Cardiac fibroblast (primary cell): ENCODE results near the gene ZNF536.

Source experiments
- DNase-seq, 2 donors: peaks; one replicate each; pipeline versions ENCODE4 v3.0.0 to v3.0.0-alpha.2; 2010; ENCODE audit warnings: low read depth in 2 of 2
- H3K4me3 ChIP-seq, 2 donors: replicated peaks in 1 of 2; 1 replicate in 1 of 2; 2 replicates in 1 of 2; pipeline ENCODE4 v1.5.1; 2011; ENCODE audit warnings: low read depth in 2 of 2, low read length in 2 of 2, mild to moderate bottlenecking in 2 of 2, moderate library complexity in 1 of 2
- CTCF ChIP-seq: IDR thresholded peaks from one replicate; pipeline ENCODE4 v1.5.1; 2011; ENCODE audit warnings: low read depth, mild to moderate bottlenecking, low read length, inconsistent platforms

ZNF536 gene

GRCh38 chr19:30523791-30524190 is 151.6 kb downstream of the ZNF536 start:
- TF ChIP-seq CTCF = no peak
- no peak overlapping the region for H3K4me3 ChIP-seq
- DNase-seq = no peak

- DNase-seq = no peak
- no peak for TF ChIP-seq CTCF
- H3K4me3 ChIP-seq = no peak overlapping the region
Observed at GRCh38 chr19:30525383-30525782, 153.2 kb downstream of the ZNF536 start.

- no peak for DNase-seq
- H3K4me3 ChIP-seq = no peak overlapping the region
- no peak for TF ChIP-seq CTCF
Observed at GRCh38 chr19:30528919-30529318, 156.7 kb downstream of the ZNF536 start.

DNA sequence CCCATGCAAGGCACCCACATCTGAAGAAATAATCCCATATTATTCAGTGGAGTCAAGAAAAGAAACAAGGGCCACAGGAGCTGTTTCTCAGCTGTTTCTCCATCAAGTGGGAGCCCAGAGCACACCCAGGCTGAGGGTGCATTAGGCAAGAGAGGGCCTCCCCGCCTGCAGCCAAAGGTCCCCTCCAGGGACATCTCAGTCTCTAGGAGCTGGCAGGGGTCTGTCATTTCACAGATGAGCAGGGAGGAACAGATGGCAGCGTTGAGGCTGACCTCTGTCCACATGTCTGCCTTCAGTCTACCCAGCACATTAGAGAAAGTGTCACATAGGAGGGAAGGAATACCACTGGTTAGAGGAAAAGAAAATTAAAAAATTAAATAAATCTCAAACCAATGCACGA is 157.7 kb downstream of the ZNF536 start:
- no peak for DNase-seq
- H3K4me3 ChIP-seq = no peak overlapping the region

DNA sequence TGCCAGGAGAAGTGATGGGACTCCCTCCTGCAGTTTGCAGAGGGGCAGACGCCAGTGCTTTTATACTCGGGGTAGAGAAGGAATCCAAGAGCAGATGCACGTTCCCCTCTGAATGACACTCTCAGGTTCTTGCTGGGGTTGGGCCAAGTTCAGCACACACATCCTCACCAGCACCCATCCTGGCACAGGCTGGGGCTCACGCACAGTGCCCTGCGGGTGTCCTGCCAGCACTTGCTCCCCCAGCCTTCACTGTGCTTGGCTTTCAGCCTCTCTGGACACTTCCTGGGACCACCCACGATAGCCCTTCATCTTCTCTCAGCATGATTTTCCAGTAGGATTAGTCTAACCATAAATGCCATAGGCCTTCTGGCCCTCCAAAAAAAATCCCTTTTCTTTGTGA is 158.6 kb downstream of the ZNF536 start:
- TF ChIP-seq CTCF = no peak
- DNase-seq = no peak
- no peak overlapping the region for H3K4me3 ChIP-seq

More for the DNA sequence above, 157.7 kb downstream of the ZNF536 start:
- no peak for TF ChIP-seq CTCF

- no peak overlapping the region for H3K4me3 ChIP-seq
Observed at GRCh38 chr19:30535011-30535410, 162.8 kb downstream of the ZNF536 start.

More at GRCh38 chr19:30535011-30535410, 162.8 kb downstream of the ZNF536 start:
- TF ChIP-seq CTCF = no peak
- DNase-seq = no peak
